Neural progenitor cell (in vitro differentiated cells): ENCODE results near the gene ADGRG1. TPM values are rescaled to one million over a fixed set of nuclear protein-coding genes. Genes with fewer than 3 reads are reported as not detected.

ENCODE experiments used
- DNase-seq: peaks from one replicate; pipeline ENCODE4 v3.0.0-alpha.2; 2016; ENCODE audit warnings: low spot score
- H2AFZ ChIP-seq: fragments of 200-600 bp; sonication (generic); replicated peaks from 2 replicates; pipeline ENCODE4 v1.6.1; 2016; ENCODE audit warnings: antibody characterized with exemption
- H3F3A ChIP-seq: fragments of 200-600 bp; sonication (generic); 2 replicates; pipeline ENCODE4 v1.6.1; 2016; ENCODE audit warnings: antibody characterized with exemption, low read depth
- H3K27ac ChIP-seq: fragments of 200-600 bp; sonication (generic); 2 replicates; pipeline ENCODE4 v1.5.1; 2016; ENCODE audit warnings: mild to moderate bottlenecking
- H3K27me3 ChIP-seq: fragments of 200-600 bp; sonication (generic); 2 replicates; pipeline ENCODE4 v1.6.1; 2016; ENCODE audit warnings: mild to moderate bottlenecking, moderate library complexity
- H3K36me3 ChIP-seq: fragments of 200-600 bp; sonication (generic); 2 replicates; pipeline ENCODE4 v1.5.1; 2016
- H3K4me1 ChIP-seq: fragments of 200-600 bp; sonication (generic); 2 replicates; pipeline ENCODE4 v1.6.1; 2016; ENCODE audit warnings: mixed run types
- H3K4me2 ChIP-seq: fragments of 200-600 bp; sonication (generic); 2 replicates; pipeline ENCODE4 v1.6.1; 2016
- H3K4me3 ChIP-seq: fragments of 200-600 bp; sonication (generic); 2 replicates; pipeline ENCODE4 v1.5.1; 2016
- H3K79me2 ChIP-seq: fragments of 200-600 bp; sonication (generic); 2 replicates; pipeline ENCODE4 v1.6.1; 2016; ENCODE audit warnings: low read depth
- H3K9ac ChIP-seq: fragments of 200-600 bp; sonication (generic); 2 replicates; pipeline ENCODE4 v1.6.1; 2016
- H3K9me3 ChIP-seq: fragments of 200-600 bp; sonication (generic); 2 replicates; pipeline ENCODE4 v1.5.1; 2016; ENCODE audit warnings: low read depth
- H4K20me1 ChIP-seq: fragments of 200-600 bp; sonication (generic); 2 replicates; pipeline ENCODE4 v1.6.1; 2016; ENCODE audit warnings: low read depth
- H3K27ac Mint-ChIP-seq: 3 replicates; pipeline ENCODE4 v1.8.0; 2021; ENCODE audit warnings: mixed read lengths
- H3K27me3 Mint-ChIP-seq: 2 replicates; pipeline ENCODE4 v1.8.0; 2022; ENCODE audit warnings: low read depth, mild to moderate bottlenecking, inconsistent platforms, moderate library complexity, mixed read lengths; ENCODE audit not compliant: insufficient read depth
- H3K36me3 Mint-ChIP-seq: 3 replicates; pipeline ENCODE4 v1.8.0; 2021; ENCODE audit warnings: mixed read lengths
- H3K4me1 Mint-ChIP-seq: 3 replicates; pipeline ENCODE4 v1.8.0; 2021; ENCODE audit warnings: mixed read lengths
- H3K4me3 Mint-ChIP-seq: 3 replicates; pipeline ENCODE4 v1.8.0; 2021; ENCODE audit warnings: mild to moderate bottlenecking, moderate library complexity, mixed read lengths
- H3K9me3 Mint-ChIP-seq: 3 replicates; pipeline ENCODE4 v1.8.0; 2020; ENCODE audit warnings: mixed read lengths
- CTCF ChIP-seq: fragments of 200-600 bp; sonication (generic); IDR thresholded peaks from 2 replicates; pipeline ENCODE4 v1.5.1; 2017; ENCODE audit warnings: antibody characterized with exemption, mild to moderate bottlenecking
- EZH2 ChIP-seq: fragments of 200-600 bp; sonication (generic); IDR thresholded peaks from 2 replicates; pipeline ENCODE4 v1.6.1; 2017; ENCODE audit warnings: antibody characterized with exemption, mild to moderate bottlenecking, moderate library complexity
- EZH2phosphoT487 ChIP-seq: fragments of 200-600 bp; sonication (generic); IDR thresholded peaks from 2 replicates; pipeline ENCODE4 v1.6.1; 2017; ENCODE audit warnings: antibody characterized with exemption
- total RNA-seq: library from RNA; depleted of rRNA; stranded (reverse); fragments of >200 nt; gene quantifications from 2 replicates; pipeline ENCODE4 v1.2.3, GENCODE V29; 2015; ENCODE audit warnings: low replicate concordance

Gene ADGRG1
- total RNA-seq, 1 donor from 2014 or later, result 8.0 TPM

GRCh38 chr16:57686577-57686976, 58.1 kb downstream of the ADGRG1 start:
- Histone ChIP-seq H3F3A (no peaks in the 10 kb centered on the region), H3K4me1 (no peaks in the 10 kb centered on the region), H4K20me1 (no peaks in the 10 kb centered on the region), H3K9me3 (no peaks in the 10 kb centered on the region), H3K27ac (no peak overlapping the region), H3K27me3 (no peaks in the 10 kb centered on the region), H2AFZ (no peak overlapping the region), H3K79me2 (no peaks in the 10 kb centered on the region), H3K9ac (no peak overlapping the region), H3K4me2 (no peak overlapping the region), H3K4me3 (no peak overlapping the region), H3K36me3 (no peaks in the 10 kb centered on the region)
- peaks cover 12% of the 10 kb centered on the region for H3K4me1 Mint-ChIP-seq
- H3K27me3 Mint-ChIP-seq, result peaks cover 9% of the 10 kb centered on the region
- TF ChIP-seq CTCF (no peak), EZH2phosphoT487 (no peak)
- no peak overlapping the region for H3K4me3 Mint-ChIP-seq
- DNase-seq, result no peak
- no peak overlapping the region for H3K27ac Mint-ChIP-seq
- H3K36me3 Mint-ChIP-seq, result no peaks in the 10 kb centered on the region
- no peaks in the 10 kb centered on the region for H3K9me3 Mint-ChIP-seq

GRCh38 chr16:57687363-57687929, 59.0 kb downstream of the ADGRG1 start:
- Mint-ChIP-seq H3K4me3 (no peak overlapping the region), H3K27ac (no peak overlapping the region), H3K27me3 (peaks cover 9% of the 10 kb centered on the region), H3K36me3 (no peaks in the 10 kb centered on the region), H3K4me1 (peaks cover 12% of the 10 kb centered on the region), H3K9me3 (no peaks in the 10 kb centered on the region)
- H4K20me1 ChIP-seq, result no peaks in the 10 kb centered on the region
- TF ChIP-seq EZH2 (no peak), CTCF (no peak), EZH2phosphoT487 (no peak)
- H3K4me1 ChIP-seq, result no peaks in the 10 kb centered on the region
- H3K27ac ChIP-seq, result no peak overlapping the region
- DNase-seq, result no peak
- H3K27me3 ChIP-seq, result no peaks in the 10 kb centered on the region
- H3K36me3 ChIP-seq, result no peaks in the 10 kb centered on the region
- no peaks in the 10 kb centered on the region for H3K79me2 ChIP-seq
- H3K9ac ChIP-seq, result no peak overlapping the region
- no peaks in the 10 kb centered on the region for H3F3A ChIP-seq
- H3K4me2 ChIP-seq, result no peak overlapping the region
- no peak overlapping the region for H3K4me3 ChIP-seq
- H2AFZ ChIP-seq, result no peak overlapping the region
- H3K9me3 ChIP-seq, result no peaks in the 10 kb centered on the region

GRCh38 chr16:57688487-57688986, 60.1 kb downstream of the ADGRG1 start:
- H2AFZ ChIP-seq, result no peak overlapping the region
- no peaks in the 10 kb centered on the region for H3K9me3 Mint-ChIP-seq
- peaks cover 9% of the 10 kb centered on the region for H3K27me3 Mint-ChIP-seq

More at GRCh38 chr16:57688487-57688986, 60.1 kb downstream of the ADGRG1 start:
- no peak overlapping the region for H3K27ac ChIP-seq
- H3K4me1 Mint-ChIP-seq, result peaks cover 12% of the 10 kb centered on the region
- no peak overlapping the region for H3K4me3 Mint-ChIP-seq
- H3K9ac ChIP-seq, result no peak overlapping the region
- DNase-seq, result no peak
- H3K4me3 ChIP-seq, result no peak overlapping the region
- no peaks in the 10 kb centered on the region for H3K27me3 ChIP-seq
- H3K4me1 ChIP-seq, result no peaks in the 10 kb centered on the region
- H3K36me3 ChIP-seq, result no peaks in the 10 kb centered on the region
- H3K79me2 ChIP-seq, result no peaks in the 10 kb centered on the region
- no peak overlapping the region for H3K27ac Mint-ChIP-seq
- no peak overlapping the region for H3K4me2 ChIP-seq
- no peaks in the 10 kb centered on the region for H3F3A ChIP-seq
- no peaks in the 10 kb centered on the region for H4K20me1 ChIP-seq
- TF ChIP-seq CTCF, result no peak
- TF ChIP-seq EZH2phosphoT487, result no peak
- no peak for TF ChIP-seq EZH2
- H3K9me3 ChIP-seq, result no peaks in the 10 kb centered on the region
- H3K36me3 Mint-ChIP-seq, result no peaks in the 10 kb centered on the region
